DMS 273 (cell line): ENCODE measurements around the gene PRSS57.
"Not testable (repeated sequence)": the region's sequence is repeated elsewhere in the genome, so short reads cannot be mapped to it uniquely, and the experiment has no call there.

Source experiments
- DNase-seq: peaks from one replicate; lab custom pipeline; 2025; ENCODE audit not compliant: unreplicated experiment; lab: John Stamatoyannopoulos, UW

Gene PRSS57

GRCh38 chr19:698529-698928 is 3.3 kb upstream of the PRSS57 start:
- DNase-seq, result not testable (repeated sequence)

GRCh38 chr19:694481-695351 is 536 bp downstream of the PRSS57 start:
- DNase-seq, result no peak

DNA sequence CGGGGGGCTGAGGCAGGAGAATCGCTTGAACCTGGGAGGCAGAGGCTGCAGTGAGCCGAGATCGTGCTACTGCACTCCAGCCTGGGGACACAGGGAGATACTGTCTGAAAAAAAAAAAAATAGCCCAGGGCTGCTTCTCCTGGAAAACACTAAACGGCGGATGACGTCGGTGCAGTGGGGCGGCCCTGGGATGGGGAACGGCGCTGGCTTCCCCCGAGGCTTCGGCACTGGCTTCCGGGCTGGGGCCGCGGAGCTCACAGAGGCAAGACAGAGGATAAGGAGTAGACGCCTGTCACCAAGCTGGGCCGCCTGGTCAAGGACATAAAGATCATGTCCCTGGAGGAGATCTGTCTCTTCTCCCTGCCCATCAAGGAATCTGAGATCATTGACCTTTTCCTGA is 5.0 kb downstream of the PRSS57 start:
- no peak for DNase-seq

- DNase-seq, result no peak
Observed at GRCh38 chr19:688992-689391, 6.3 kb downstream of the PRSS57 start.

GRCh38 chr19:688214-688613 is 7.0 kb downstream of the PRSS57 start:
- no peak for DNase-seq

- no peak for DNase-seq
Observed at GRCh38 chr19:687569-688166, 7.6 kb downstream of the PRSS57 start.

DNA sequence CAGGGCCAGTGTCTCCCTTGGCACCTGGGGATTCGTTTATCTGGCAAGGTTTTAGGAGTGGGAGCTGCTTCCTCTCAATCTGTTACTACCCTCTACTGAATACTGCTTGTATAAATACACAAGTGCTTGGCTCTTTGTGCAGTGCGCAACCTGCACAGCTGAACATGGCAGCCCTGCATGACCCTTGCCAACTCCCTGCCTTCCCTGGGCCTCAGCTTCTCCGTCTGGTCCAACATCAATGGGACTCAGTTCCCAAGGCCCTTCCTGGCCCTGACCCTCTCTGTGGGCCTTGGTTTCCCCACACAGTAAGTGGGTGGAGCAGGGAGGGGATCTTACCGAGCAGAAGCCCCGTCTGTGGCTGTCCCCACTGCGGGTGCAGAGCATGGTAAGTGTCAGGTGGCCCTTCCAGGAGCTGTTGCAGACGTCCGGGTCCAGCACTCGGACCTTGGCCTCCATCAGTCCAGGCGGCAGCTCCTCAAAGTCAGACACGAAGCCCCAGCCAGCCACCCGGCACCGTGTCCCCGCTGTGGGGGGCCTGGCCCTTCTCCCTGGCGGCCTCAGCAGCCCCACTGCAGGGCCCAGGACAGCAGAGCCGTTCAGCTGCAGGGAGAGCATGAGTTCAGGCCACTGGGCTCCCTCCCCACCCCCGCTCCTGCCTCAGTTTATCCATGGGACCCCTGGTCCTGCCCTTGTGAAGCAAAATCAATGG is 8.5 kb downstream of the PRSS57 start:
- no peak for DNase-seq

DNA sequence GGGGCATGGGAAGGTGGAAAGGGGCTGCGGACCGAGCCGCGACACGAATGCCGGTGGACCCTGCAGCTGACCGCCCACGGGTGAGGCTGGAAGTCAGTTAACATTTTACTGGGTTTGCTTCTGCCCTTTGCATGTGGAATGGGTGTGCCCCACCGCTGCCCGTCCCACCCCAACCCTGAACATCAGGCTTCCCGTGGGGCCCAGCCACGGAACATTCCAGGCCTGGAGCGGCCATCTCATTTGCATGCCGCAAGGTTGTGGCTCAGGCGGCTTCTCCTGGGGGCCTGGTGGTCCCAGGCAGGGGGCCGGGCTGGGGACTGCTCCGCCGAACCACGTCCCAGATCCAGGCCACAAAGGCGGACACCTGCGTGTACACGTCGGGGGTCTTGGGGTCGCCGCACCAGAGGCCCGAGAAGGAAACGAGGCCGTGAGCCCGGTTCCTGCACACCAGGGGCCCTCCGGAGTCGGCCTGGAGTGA is 9.8 kb downstream of the PRSS57 start:
- no peak for DNase-seq

DNA sequence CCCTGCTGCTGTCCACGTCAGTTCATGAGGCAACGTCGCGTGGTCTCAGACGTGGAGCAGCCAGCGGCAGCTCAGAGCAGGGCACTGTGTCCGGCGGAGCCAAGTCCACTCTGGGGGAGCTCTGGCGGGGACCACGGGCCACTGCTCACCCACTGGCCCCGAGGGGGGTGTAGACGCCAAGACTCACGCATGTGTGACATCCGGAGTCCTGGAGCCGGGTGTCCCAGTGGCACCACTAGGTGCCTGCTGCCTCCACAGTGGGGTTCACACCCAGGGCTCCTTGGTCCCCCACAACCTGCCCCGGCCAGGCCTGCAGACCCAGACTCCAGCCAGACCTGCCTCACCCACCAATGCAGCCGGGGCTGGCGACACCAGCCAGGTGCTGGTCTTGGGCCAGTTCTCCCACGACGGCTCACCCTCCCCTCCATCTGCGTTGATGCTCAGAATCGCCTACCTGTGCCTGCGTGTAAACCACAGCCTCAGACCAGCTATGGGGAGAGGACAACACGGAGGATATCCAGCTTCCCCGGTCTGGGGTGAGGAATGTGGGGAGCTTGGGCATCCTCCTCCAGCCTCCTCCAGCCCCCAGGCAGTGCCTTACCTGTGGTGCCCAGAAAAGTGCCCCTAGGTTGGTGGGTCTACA is 12.5 kb downstream of the PRSS57 start:
- no peak for DNase-seq

GRCh38 chr19:681029-682019 is 13.9 kb downstream of the PRSS57 start:
- no peak for DNase-seq

DNA sequence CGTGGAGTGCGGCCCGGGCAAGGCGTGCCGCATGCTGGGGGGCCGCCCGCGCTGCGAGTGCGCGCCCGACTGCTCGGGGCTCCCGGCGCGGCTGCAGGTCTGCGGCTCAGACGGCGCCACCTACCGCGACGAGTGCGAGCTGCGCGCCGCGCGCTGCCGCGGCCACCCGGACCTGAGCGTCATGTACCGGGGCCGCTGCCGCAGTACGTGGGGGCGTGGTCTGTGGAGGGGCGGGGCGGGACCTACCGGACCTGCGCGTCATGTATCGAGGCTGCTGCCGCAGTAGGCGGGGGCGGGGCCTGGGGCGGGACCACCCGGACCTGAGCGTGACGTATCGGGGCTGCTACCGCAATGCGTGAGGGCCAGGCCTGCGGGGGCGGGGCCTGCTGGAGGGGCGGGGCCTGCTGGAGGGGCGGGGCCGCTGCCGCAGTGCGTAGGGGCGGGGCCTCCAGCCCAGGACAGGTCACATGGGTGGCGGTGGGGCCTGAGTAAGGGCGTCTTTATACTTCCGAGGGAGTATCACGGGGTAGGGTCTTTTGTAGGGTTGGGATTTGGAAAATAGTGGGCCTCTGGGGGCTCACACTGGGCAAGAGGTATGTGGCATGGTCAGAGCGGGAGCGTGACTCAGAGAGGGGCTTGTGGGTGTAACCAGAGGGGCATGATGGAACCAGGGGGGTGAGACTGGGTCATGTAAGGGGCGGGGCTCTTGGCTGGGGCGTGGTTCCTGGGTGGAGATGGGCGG is 14.8 kb downstream of the PRSS57 start:
- peak; percentile 98 for DNase-seq

GRCh38 chr19:679418-680286 is 15.6 kb downstream of the PRSS57 start:
- peak; percentile 85 for DNase-seq

- DNase-seq, result no peak
Observed at GRCh38 chr19:678791-679388, 16.4 kb downstream of the PRSS57 start.

DNA sequence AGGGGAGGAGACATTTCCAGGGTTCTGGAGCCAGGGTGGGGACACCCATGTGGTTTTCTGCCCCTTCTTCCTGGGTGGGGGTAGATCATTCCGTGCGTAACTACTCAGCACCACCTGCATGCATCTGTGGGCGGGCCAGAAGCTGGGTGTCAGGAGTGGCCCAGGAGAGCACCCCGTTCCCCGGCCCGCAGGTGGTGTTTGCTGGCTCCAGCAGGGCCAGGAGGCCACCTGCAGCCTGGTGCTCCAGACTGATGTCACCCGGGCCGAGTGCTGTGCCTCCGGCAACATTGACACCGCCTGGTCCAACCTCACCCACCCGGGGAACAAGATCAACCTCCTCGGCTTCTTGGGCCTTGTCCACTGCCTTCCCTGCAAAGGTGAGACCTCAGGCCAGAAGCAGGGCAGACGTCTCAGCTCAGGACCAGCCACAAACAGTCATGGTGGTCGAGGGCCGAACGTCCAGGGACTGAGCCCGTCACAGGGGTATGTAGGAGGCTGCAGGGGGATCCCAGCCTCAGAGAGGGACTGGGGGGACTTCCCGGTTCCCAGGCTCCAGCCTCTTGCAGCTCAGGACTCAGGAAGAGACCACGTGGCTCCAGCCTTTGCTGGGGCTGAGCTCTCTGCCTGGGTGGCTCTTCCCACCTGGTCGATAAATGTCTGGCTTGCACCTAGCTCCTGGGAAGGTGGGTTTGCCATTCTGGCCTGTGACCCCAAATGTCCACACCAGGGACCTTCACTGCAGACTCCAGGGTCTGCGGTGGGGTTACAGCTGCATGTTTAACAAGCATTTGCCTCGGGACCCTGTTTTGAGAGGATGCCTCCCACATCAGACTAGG is 17.4 kb downstream of the PRSS57 start:
- DNase-seq, result peak; percentile 44

DNA sequence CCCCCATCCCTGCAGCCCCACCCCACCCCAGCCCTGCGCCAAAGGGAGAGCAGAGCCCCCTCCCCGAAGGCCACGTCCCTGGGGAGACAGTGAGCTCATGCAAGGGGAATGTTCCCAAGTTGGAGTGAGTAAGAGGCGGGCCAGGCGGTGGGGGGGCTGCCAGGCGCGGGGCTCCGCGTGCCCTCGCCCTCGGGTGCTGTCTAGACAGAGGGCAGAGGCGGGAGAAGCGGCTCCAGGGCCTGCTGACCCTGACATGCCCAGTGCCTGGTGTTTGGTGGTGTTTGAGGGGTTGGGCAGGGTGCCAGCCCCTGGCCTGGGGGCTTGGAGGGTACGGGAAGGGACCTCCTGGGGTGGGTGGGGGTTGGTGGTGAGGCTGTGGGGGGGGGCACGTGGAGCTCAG is 18.1 kb downstream of the PRSS57 start:
- peak; percentile 66 for DNase-seq

DNA sequence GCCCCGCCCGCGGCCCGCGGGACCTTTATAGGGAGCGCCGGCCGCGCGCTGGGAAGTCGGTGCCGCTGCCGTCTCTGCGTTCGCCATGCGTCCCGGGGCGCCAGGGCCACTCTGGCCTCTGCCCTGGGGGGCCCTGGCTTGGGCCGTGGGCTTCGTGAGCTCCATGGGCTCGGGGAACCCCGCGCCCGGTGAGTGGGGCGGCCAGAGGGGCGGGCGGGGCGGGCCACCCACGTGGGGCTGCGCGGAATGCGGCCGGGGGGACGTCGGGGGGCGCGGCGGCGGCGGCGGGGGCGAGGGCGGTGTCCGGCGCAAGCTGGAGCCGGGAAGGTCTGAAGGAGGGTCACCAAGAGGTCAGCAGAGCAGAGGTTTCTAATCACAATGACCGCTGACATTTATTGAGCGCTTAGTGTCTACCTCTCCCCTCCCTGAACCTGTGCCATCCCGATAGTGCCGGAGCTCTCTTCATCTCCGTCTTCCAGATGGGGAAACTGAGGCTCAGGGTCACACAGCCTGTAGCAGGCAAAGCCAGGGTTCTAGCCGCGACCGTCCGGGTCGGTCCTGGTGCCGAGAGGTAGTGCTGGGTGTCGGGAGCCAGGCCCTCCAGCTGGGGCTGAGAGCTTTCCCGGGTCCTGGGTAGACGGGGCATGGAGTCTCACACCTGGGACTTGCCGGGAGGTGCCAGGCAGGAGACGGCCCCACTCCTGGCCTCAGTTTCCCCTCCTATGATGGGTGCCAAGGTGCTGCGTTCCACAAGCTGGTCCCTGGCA is 18.7 kb downstream of the PRSS57 start, which contains the start of gene FSTL3:
Gene FSTL3 (plus strand): TSS at position 54 of the 767 bp plus-strand sequence. CDS start 32 bp downstream, at position 86.
- DNase-seq, result no peak
